Measurements from ENCODE around the gene ZCCHC3.

Gene ZCCHC3

GRCh38 chr20:278607-279571 is 18.5 kb upstream of the ZCCHC3 start:
- in situ Hi-C loops (cut with MboI; ENCODE audit: low sequenced_read_pairs) = no loop called here

- in situ Hi-C loops (cut with MboI; ENCODE audit: low sequenced_read_pairs) = no loop called here
Observed at GRCh38 chr20:284172-284571, 13.2 kb upstream of the ZCCHC3 start.

DNA sequence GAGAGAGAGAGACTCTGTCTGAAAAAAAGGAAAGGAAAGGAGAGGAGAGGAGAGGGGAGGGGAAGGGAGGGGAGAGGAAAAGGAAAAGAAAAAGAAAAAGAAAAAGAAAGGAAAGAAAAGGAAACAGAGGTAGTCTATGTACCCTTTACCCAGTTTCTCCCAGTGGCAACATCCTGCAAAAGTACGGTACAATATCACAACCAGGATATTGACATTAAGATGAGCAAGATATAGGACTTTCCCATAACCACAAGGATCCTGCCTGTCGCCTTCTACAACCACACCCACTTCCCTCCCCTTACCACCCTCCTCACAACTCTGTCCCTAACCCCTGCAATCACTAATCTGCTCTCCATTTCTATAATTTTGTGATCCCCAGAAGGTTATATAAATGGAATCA is 10.9 kb upstream of the ZCCHC3 start:
- in situ Hi-C loops (cut with MboI; ENCODE audit: low sequenced_read_pairs) = no loop called here

GRCh38 chr20:288956-289692 is 8.2 kb upstream of the ZCCHC3 start:
- in situ Hi-C loops (cut with MboI; ENCODE audit: low sequenced_read_pairs) = no loop called here

GRCh38 chr20:289693-290083 is 7.7 kb upstream of the ZCCHC3 start:
- in situ Hi-C loops (cut with MboI; ENCODE audit: low sequenced_read_pairs) = no loop called here

DNA sequence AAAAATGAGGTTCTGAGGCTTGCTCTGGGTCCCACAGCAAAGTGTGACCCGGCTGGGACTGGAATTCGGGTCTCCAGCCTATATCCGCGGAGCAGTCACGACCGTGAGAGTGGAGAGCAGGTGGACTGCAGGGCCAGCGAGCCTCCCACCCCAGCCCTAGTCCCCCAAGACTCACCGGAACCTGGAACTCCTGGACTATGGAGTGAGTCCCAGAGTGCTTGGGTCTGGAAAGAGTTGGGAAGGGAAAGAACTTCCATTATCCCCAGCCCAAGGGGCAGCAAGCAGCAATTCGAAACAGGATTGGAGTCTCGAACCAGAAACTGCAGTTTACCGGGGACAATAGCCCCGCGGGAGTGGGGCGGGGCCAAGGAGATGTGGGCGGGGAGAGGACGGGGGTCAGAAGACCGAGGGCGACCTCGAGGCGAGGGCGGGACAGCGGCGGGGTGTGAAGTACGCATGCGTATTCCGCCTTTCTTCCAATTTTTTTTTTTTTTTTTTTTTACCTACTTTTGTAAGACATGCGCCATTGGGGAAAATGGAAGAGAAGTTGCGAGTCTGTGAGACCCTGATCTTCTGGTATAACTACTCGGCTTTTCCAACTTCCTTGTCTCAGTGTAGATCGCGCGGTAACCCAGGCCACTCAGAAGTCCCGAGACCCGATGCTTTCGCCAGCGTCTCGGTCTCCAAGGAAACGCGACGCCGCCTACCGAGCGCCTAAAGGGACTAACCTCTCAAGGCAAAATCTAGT is 7.1 kb upstream of the ZCCHC3 start, which contains the start of gene C20orf96:
Gene C20orf96, minus strand, starts transcription at position 667 of the 748 bp plus-strand sequence. Its CDS starts 140 bp downstream, at position 527.
- in situ Hi-C loops (cut with MboI; ENCODE audit: low sequenced_read_pairs) = no loop called here

DNA sequence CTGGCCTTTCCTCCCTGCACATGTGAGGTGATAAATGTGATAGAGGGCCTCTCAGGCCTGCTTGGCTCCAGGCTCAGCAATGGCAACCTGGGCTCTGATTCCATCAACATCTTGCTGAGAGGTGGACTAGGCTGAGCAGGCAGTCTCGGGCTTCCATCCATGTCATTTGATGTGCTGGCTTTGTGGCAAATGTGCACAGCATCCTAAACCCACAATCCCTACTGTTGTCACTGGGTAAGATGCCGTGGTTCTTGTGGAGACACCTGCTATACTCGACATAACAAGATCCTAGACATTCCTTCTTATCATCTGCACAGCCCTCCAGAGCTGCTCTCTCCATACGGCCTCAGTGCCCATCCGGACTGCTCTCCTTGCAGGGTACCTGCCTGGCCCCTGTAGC is 2.8 kb upstream of the ZCCHC3 start:
- in situ Hi-C loops (cut with MboI; ENCODE audit: low sequenced_read_pairs) = no loop called here

- in situ Hi-C loops (cut with MboI; ENCODE audit: low sequenced_read_pairs) = no loop called here
Observed at GRCh38 chr20:295804-296203, 1.6 kb upstream of the ZCCHC3 start.

- in situ Hi-C loops (cut with MboI; ENCODE audit: low sequenced_read_pairs) = no loop called here
Observed at GRCh38 chr20:297925-298775, 780 bp downstream of the ZCCHC3 start.

DNA sequence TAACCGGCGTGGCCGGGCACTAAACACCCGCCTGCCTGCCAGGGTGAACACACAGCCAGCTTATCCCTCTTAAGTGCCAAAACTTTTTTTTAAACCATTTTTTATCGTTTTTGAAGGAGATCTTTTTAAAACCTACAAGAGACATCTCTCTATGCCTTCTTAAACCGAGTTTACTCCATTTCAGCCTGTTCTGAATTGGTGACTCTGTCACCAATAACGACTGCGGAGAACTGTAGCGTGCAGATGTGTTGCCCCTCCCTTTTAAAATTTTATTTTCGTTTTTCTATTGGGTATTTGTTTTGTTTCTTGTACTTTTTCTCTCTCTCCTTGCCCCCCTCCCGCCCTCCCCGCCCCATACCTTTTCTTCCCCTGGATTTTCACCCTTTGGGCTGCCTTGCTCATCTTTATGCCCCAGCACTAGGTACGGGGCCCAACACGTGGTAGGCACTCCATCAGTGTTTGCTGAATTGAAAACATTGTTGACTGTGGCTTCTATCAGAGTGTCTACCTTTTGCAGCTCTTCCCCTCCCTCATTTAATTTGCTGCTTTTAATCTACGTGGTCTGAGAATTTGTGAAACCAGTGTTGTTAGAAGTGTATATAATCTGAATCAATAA is 1.5 kb downstream of the ZCCHC3 start:
- in situ Hi-C loops (cut with MboI; ENCODE audit: low sequenced_read_pairs) = no loop called here

DNA sequence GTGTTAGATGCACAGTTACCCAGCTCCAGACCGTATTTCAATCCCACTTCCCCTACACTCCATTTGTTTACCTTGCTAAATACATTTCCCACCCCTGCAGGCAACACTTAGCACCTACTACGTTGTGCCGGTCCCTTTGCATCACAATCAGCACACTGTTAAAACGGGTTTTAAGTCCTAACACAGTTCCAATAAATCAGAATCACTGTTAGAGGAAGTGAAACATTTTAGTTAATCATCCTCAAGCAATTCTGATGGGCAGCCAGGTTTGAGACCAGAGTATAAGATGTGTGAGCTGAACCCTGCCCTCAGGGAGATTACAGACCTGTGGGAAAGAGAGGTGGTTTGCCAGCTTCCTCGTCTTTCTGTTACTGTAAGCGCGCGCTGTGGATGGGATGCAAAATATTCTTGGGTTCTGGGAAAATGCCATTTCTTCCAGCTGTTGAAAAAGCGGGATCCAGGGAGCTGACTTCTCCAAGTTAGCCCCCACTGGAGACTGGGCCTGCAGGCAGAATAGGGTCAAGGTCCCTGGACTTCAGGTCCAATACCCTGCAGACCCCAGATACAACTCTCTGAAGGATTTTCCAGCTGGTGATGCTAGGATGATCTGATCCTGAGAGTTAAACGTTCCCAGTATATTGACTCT is 3.1 kb downstream of the ZCCHC3 start:
- in situ Hi-C loops (cut with MboI; ENCODE audit: low sequenced_read_pairs) = no loop called here

GRCh38 chr20:301886-302848 is 4.8 kb downstream of the ZCCHC3 start:
- in situ Hi-C loops (cut with MboI; ENCODE audit: low sequenced_read_pairs) = no loop called here

GRCh38 chr20:305745-306144 is 8.4 kb downstream of the ZCCHC3 start:
- in situ Hi-C loops (cut with MboI; ENCODE audit: low sequenced_read_pairs) = no loop called here

DNA sequence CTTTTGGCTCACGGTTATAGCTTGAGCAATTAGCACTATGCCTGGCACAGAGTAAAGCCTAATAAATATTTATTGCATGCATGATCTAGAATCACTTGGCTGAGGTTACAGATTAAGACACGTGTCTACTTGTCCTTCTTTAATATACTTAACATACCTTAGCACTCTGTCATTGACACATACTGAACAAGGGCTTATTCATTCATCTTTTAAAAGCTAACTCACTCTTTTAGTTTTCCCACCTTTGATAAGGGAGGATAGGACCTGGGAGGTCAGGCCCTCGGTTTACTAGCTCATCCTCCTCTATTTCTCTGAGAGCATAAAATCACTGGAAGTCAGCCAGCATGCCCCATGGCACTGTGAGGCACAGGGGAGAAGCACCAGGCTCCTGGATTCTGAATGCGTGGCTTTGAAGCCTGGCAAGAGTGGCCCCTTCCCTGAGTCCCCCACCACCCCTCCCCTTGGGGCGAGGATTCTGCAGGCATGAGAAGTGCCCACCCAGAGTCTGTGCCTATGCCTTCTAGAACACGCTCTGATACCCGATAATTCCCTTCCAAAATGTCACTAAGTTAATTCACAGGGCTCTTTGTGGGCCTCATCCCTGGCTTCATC is 11.2 kb downstream of the ZCCHC3 start:
- in situ Hi-C loops (cut with MboI; ENCODE audit: low sequenced_read_pairs) = no loop called here

DNA sequence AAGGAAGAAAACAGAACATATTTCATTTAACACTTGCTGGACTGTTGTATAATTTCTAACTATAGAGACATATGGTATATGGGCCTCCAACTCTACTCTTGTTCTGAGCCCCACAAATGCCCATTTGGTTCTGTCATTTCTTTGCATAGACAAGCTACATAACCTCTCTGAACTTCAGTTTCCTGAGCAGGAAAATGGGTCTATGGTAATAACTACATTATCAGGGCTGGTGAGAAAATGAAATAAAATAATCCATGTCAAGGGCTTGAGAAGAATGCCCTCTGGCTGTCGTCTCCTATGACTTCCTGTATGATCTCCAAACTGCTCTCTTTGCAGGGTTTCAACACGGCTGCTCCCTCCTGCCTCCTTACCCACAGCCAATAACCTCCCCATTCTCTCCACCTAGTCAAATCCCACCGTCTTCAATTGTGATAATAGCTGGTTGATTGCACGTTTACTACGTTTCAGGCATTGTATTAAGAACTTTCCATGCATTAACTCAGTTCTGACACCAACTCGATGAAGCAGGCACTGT is 12.0 kb downstream of the ZCCHC3 start:
- in situ Hi-C loops (cut with MboI; ENCODE audit: low sequenced_read_pairs) = no loop called here

DNA sequence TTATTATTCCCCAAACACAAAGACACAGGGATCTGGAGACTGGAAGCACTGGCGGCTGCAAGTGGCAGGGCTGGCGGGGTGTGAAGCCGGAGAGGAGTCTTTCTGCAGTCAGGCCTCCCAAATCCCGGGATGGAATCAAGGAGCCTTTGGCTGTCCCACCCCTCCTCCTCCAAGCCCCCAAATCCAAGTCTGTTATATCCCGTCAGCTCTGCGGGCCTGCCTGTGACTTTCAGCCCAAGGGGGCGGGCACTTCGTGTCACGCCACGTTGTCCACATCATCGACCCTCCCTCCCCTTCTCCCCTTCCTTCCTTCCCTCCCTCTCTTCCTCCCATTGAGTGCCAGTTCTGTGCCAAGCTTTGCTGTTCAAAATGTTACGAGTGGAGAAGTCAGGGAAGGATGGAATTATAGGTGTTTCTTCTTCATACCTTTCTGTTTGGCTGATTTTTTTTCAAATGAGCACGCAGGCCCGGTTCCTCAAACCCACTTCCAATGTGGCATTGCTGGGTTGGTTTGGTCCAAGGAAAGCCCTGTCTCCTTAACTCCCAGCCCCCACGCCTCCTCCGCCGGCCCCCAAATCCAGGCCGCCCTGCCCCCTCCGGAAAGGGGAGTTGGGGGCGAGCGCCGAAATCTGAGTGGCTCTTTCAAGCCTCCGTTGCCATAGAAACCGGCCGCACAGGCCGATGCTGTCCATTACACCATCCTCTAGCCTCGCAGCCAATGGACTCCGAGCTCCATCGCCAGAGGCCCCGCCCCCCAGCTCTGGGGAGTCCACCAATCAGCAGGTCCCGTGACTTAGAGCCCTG is 12.7 kb downstream of the ZCCHC3 start:
- in situ Hi-C loops (cut with MboI; ENCODE audit: low sequenced_read_pairs) = no loop called here

GRCh38 chr20:310645-311044 is 13.3 kb downstream of the ZCCHC3 start:
- in situ Hi-C loops (cut with MboI; ENCODE audit: low sequenced_read_pairs) = no loop called here

Data from HL-60/S4 treated with retinoic acid at 250 ng/mL for 4 days and 3 days (cell line).